ENCODE data around the gene ZNF558.

Gene ZNF558

GRCh38 chr19:8820234-8820633 lies 11.9 kb downstream of the ZNF558 start:
- TF ChIP-seq, protein P1, sequence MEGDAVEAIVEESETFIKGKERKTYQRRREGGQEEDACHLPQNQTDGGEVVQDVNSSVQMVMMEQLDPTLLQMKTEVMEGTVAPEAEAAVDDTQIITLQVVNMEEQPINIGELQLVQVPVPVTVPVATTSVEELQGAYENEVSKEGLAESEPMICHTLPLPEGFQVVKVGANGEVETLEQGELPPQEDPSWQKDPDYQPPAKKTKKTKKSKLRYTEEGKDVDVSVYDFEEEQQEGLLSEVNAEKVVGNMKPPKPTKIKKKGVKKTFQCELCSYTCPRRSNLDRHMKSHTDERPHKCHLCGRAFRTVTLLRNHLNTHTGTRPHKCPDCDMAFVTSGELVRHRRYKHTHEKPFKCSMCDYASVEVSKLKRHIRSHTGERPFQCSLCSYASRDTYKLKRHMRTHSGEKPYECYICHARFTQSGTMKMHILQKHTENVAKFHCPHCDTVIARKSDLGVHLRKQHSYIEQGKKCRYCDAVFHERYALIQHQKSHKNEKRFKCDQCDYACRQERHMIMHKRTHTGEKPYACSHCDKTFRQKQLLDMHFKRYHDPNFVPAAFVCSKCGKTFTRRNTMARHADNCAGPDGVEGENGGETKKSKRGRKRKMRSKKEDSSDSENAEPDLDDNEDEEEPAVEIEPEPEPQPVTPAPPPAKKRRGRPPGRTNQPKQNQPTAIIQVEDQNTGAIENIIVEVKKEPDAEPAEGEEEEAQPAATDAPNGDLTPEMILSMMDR (IDR thresholded peaks at IDR 0.05; ENCODE audit: low read depth, low read length), result no peak

DNA sequence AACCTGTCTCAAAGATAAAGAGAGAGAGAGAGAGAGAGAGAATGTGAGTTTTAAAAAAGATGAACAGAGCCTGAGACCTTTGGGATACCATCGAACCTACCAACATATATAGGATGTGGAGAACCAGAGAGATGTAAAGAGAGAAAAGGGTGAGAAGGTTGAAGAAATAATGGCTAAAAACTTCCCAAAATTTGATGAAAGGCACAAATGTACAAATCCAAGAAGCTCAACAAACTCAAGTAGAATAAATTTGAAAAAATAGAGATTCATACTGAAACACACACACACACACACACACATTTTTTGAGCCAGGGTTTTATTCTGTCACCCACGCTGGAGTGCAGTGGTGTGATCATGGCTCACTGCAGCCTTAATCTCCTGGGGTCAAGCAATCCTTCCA lies 16.3 kb downstream of the ZNF558 start:
- peaks cover 52% of the 10 kb centered on the region for H3K36me3 ChIP-seq
- TF ChIP-seq, protein P1 (IDR thresholded peaks at IDR 0.05; ENCODE audit: low read depth, low read length), result no peak
- H3K27me3 ChIP-seq (ENCODE audit: insufficient read depth, low read depth, severe bottlenecking), result no peaks in the 10 kb centered on the region
- H3K4me3 ChIP-seq (ENCODE audit: low read depth, low read length), result no peak overlapping the region
- no peak overlapping the region for H3K27ac ChIP-seq
- no peak for DNase-seq
- peaks cover 23% of the 10 kb centered on the region for H3K9me3 ChIP-seq (ENCODE audit: severe bottlenecking)

More at GRCh38 chr19:8820234-8820633, 11.9 kb downstream of the ZNF558 start:
- H3K27me3 ChIP-seq (ENCODE audit: insufficient read depth, low read depth, severe bottlenecking), result no peaks in the 10 kb centered on the region
- no peaks in the 10 kb centered on the region for H3K9me3 ChIP-seq (ENCODE audit: severe bottlenecking)
- no peak overlapping the region for H3K27ac ChIP-seq
- no peak overlapping the region for H3K4me3 ChIP-seq (ENCODE audit: low read depth, low read length)
- peaks cover 30% of the 10 kb centered on the region for H3K36me3 ChIP-seq
- no peak for DNase-seq

DNA sequence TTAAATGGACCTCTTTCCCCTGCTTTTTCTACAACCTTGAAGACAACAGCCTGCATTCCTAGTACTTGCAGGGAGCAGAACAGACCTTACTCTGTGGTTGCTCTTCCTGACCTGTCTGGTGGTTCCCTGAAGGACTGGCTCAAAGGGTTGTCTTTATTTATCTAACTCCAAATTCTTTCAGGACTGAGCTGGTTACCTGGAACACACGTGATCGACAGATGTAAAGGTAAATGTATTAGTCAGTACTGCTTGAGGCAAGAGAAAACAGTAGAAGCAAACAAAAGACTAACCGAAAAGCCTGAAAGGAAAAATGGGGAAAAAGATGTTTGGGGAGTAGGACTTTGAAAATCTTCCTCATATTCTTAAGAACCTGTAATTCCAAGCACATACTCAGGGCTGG lies 17.9 kb downstream of the ZNF558 start:
- Histone ChIP-seq H3K4me3 (ENCODE audit: low read depth, low read length) (no peak overlapping the region), H3K27me3 (ENCODE audit: insufficient read depth, low read depth, severe bottlenecking) (no peaks in the 10 kb centered on the region), H3K9me3 (ENCODE audit: severe bottlenecking) (peaks cover 31% of the 10 kb centered on the region), H3K36me3 (peaks cover 45% of the 10 kb centered on the region), H3K27ac (no peak overlapping the region)
- TF ChIP-seq, protein P1 (IDR thresholded peaks at IDR 0.05; ENCODE audit: low read depth, low read length), result no peak
- no peak for DNase-seq

- DNase-seq, result no peak
- Histone ChIP-seq H3K27me3 (ENCODE audit: insufficient read depth, low read depth, severe bottlenecking) (no peaks in the 10 kb centered on the region), H3K4me3 (ENCODE audit: low read depth, low read length) (no peak overlapping the region), H3K36me3 (peaks cover 35% of the 10 kb centered on the region), H3K27ac (no peak overlapping the region), H3K9me3 (ENCODE audit: severe bottlenecking) (peaks cover 37% of the 10 kb centered on the region)
- TF ChIP-seq, protein P1 (IDR thresholded peaks at IDR 0.05; ENCODE audit: low read depth, low read length), result no peak
Observed at GRCh38 chr19:8811315-8812172, 20.6 kb downstream of the ZNF558 start.

- peaks cover 20% of the 10 kb centered on the region for H3K36me3 ChIP-seq
- peaks cover 2% of the 10 kb centered on the region for H3K27me3 ChIP-seq (ENCODE audit: insufficient read depth, low read depth, severe bottlenecking)
- TF ChIP-seq, protein P1 (IDR thresholded peaks at IDR 0.05; ENCODE audit: low read depth, low read length), result no peak
- no peak for DNase-seq
- H3K27ac ChIP-seq, result no peak overlapping the region
- no peak overlapping the region for H3K4me3 ChIP-seq (ENCODE audit: low read depth, low read length)
- H3K9me3 ChIP-seq (ENCODE audit: severe bottlenecking), result peaks cover 26% of the 10 kb centered on the region
Observed at GRCh38 chr19:8806661-8807060, 25.4 kb downstream of the ZNF558 start.

Measured in WERI-Rb-1 (cell line).